Fibroblast of pulmonary artery (primary cell): ENCODE measurements around the gene FOXP4.

ENCODE experiments used
- DNase-seq: peaks from one replicate; pipeline ENCODE4 v3.0.0-alpha.2; 2010; ENCODE audit warnings: low read depth
- H3K4me3 ChIP-seq: replicated peaks from 2 replicates; pipeline ENCODE4 v1.5.1; 2011; ENCODE audit warnings: low read depth, mild to moderate bottlenecking, control low read depth, low read length, moderate library complexity
- CTCF ChIP-seq: IDR thresholded peaks from 2 replicates; pipeline ENCODE4 v1.5.1; 2011; ENCODE audit warnings: mild to moderate bottlenecking, control low read depth, low read length, inconsistent platforms; ENCODE audit errors: missing control alignments

The FOXP4 gene

GRCh38 chr6:41642090-41642959 is 96.1 kb downstream of the FOXP4 start:
- no peak for TF ChIP-seq CTCF

GRCh38 chr6:41642960-41643898 is 97.0 kb downstream of the FOXP4 start:
- DNase-seq: no peak
- no peak overlapping the region for H3K4me3 ChIP-seq
- TF ChIP-seq CTCF: no peak

More at GRCh38 chr6:41642090-41642959, 96.1 kb downstream of the FOXP4 start:
- DNase-seq: no peak
- H3K4me3 ChIP-seq: no peak overlapping the region

DNA sequence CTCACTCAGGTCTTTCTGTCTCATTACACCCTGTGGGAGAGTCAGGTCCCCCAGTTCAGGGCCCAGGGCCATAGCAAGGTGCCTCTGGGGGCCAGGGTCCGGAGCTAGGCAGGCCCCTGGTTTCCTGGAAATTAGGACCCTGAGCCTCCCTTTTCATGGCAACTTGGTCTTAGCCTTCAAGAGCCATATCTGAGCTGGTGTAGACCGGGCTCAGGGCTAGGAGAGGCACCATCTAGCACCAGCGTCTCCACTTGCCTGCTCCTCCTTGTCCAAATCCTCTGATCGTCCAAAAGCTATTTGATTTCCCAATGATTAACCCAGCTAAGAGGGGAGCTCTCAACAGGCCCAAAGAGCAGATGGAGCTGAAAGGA is 97.7 kb downstream of the FOXP4 start:
- DNase-seq: no peak
- no peak overlapping the region for H3K4me3 ChIP-seq
- TF ChIP-seq CTCF: no peak

- no peak overlapping the region for H3K4me3 ChIP-seq
- TF ChIP-seq CTCF: no peak
- DNase-seq: no peak
These were observed 98.2 kb downstream of the FOXP4 start for GRCh38 chr6:41644297-41644879.

DNA sequence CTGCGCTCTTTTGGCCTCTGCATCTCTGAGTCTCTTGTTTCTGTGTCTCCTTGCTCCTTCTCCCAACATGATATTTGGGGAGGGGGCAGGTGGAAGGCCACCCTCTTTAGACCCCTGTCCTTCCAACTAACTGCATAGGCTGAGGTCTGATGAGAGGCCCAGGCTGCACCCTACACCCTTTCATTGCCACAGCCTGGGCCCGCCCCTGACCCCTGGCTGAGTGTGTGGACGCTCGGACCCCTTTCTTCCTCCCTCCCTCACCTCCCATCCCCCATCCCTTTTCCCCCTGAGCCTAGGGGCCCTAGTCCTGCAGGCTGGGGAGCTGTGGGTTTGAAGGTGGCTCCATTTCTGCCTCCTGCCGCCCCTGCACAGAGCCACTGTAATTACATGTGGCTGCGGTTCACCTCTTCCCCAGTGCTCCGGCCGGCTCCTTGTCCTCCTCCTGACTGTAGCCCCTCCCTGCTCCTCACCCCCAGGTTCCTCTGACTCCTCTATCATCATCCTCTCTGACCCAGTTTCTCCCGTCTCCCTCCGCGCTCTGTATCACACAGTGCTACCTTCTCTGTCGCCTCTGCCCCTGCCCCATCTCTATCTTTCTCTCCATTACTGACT is 98.9 kb downstream of the FOXP4 start:
- no peak for TF ChIP-seq CTCF
- H3K4me3 ChIP-seq: no peak overlapping the region
- no peak for DNase-seq

- no peak overlapping the region for H3K4me3 ChIP-seq
- no peak for TF ChIP-seq CTCF
These were observed 100.0 kb downstream of the FOXP4 start for GRCh38 chr6:41646026-41646795.

More at GRCh38 chr6:41646026-41646795, 100.0 kb downstream of the FOXP4 start:
- DNase-seq: no peak
